ENCODE data around the gene GLT8D1. TPM values are rescaled to one million over a fixed set of nuclear protein-coding genes. Genes with fewer than 3 reads are reported as not detected.

GLT8D1 gene
- total and polyA plus RNA-seq, 9 of the 15 experiments (the other 6 are each of a cell fraction or from before 2014, with no cell fraction given) = 14.1 to 65.9 (median 33.7) TPM

DNA sequence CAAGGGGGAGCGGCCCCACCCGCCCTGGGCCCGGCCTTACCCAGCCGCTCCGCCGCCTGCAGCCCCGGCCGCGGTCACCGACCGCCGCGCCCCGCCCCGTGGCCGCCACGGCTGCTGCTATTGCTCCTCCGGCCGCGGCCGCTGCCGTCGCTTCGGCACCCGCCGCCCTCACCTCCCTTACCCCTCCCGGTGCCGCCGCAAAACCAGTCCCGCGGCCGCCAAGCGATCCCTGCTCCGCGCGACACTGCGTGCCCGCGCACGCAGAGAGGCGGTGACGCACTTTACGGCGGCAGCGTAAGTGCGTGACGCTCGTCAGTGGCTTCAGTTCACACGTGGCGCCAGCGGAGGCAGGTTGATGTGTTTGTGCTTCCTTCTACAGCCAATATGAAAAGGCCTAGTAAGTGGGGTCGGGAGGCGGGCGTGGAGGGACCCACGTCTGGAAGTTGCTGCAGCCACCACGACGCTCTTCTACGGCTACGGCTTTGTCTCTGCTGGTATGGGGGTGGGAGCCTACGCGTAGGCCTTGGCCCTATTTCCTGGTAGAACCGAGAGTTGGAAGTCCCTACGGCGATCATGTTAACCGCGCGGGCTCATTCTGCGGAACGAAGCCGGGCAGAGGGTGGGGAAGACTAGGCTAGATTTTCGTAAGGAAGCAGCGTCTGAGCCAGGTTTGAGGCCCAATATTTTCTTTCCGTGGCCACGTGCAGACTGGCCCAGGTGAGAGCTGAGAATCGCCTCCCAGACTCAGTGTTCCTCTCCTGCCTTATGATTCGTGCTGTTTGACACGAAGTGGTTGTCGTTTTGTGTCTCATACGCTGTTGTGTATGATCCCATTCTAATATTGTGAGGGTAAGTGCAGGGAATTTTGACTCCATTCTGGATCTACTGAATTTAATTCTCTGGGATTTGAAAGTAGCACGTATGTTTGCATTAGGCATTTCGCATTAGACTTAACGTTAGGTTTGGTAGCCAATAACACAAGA is 19.6 kb downstream of the GLT8D1 start, which contains the start of the genes GNL3 and PBRM1 (continued):
- TF ChIP-seq SAFB (IDR thresholded peaks at IDR 0.05; ENCODE audit: borderline replicate concordance, low read depth, low read length) (no peak), NCOA4 (IDR thresholded peaks at IDR 0.05; ENCODE audit: partially characterized antibody) (no peak), BCL6 (CRISPR knock-in tag; IDR thresholded peaks at IDR 0.05) (no peak), PHB (CRISPR knock-in tag; IDR thresholded peaks at IDR 0.05) (no peak), CBFB (CRISPR knock-in tag; IDR thresholded peaks at IDR 0.05) (no peak), FOXJ2 (tag; IDR thresholded peaks at IDR 0.05) (no peak), SNIP1 (IDR thresholded peaks at IDR 0.05; ENCODE audit: low read depth) (no peak), ZNF282 (CRISPR knock-in tag; IDR thresholded peaks at IDR 0.05) (no peak), HDGF (IDR thresholded peaks at IDR 0.05) (no peak), HEY1 (CRISPR knock-in tag; IDR thresholded peaks at IDR 0.05; ENCODE audit: borderline replicate concordance) (no peak), ZFX (CRISPR knock-in tag; IDR thresholded peaks at IDR 0.05) (peak; percentile 84)
- TF ChIP-seq, protein P1, sequence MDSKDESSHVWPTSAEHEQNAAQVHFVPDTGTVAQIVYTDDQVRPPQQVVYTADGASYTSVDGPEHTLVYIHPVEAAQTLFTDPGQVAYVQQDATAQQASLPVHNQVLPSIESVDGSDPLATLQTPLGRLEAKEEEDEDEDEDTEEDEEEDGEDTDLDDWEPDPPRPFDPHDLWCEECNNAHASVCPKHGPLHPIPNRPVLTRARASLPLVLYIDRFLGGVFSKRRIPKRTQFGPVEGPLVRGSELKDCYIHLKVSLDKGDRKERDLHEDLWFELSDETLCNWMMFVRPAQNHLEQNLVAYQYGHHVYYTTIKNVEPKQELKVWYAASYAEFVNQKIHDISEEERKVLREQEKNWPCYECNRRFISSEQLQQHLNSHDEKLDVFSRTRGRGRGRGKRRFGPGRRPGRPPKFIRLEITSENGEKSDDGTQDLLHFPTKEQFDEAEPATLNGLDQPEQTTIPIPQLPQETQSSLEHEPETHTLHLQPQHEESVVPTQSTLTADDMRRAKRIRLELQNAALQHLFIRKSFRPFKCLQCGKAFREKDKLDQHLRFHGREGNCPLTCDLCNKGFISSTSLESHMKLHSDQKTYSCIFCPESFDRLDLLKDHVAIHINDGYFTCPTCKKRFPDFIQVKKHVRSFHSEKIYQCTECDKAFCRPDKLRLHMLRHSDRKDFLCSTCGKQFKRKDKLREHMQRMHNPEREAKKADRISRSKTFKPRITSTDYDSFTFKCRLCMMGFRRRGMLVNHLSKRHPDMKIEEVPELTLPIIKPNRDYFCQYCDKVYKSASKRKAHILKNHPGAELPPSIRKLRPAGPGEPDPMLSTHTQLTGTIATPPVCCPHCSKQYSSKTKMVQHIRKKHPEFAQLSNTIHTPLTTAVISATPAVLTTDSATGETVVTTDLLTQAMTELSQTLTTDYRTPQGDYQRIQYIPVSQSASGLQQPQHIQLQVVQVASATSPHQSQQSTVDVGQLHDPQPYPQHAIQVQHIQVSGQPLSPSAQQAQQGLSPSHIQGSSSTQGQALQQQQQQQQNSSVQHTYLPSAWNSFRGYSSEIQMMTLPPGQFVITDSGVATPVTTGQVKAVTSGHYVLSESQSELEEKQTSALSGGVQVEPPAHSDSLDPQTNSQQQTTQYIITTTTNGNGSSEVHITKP (IDR thresholded peaks at IDR 0.05; ENCODE audit: partially characterized antibody) = no peak
- TF ChIP-seq, protein P2, sequence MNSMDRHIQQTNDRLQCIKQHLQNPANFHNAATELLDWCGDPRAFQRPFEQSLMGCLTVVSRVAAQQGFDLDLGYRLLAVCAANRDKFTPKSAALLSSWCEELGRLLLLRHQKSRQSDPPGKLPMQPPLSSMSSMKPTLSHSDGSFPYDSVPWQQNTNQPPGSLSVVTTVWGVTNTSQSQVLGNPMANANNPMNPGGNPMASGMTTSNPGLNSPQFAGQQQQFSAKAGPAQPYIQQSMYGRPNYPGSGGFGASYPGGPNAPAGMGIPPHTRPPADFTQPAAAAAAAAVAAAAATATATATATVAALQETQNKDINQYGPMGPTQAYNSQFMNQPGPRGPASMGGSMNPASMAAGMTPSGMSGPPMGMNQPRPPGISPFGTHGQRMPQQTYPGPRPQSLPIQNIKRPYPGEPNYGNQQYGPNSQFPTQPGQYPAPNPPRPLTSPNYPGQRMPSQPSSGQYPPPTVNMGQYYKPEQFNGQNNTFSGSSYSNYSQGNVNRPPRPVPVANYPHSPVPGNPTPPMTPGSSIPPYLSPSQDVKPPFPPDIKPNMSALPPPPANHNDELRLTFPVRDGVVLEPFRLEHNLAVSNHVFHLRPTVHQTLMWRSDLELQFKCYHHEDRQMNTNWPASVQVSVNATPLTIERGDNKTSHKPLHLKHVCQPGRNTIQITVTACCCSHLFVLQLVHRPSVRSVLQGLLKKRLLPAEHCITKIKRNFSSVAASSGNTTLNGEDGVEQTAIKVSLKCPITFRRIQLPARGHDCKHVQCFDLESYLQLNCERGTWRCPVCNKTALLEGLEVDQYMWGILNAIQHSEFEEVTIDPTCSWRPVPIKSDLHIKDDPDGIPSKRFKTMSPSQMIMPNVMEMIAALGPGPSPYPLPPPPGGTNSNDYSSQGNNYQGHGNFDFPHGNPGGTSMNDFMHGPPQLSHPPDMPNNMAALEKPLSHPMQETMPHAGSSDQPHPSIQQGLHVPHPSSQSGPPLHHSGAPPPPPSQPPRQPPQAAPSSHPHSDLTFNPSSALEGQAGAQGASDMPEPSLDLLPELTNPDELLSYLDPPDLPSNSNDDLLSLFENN (IDR thresholded peaks at IDR 0.05; ENCODE audit: low read depth in 2 of 2, low read length in 2 of 2) = no peak
- TF ChIP-seq, protein P3, sequence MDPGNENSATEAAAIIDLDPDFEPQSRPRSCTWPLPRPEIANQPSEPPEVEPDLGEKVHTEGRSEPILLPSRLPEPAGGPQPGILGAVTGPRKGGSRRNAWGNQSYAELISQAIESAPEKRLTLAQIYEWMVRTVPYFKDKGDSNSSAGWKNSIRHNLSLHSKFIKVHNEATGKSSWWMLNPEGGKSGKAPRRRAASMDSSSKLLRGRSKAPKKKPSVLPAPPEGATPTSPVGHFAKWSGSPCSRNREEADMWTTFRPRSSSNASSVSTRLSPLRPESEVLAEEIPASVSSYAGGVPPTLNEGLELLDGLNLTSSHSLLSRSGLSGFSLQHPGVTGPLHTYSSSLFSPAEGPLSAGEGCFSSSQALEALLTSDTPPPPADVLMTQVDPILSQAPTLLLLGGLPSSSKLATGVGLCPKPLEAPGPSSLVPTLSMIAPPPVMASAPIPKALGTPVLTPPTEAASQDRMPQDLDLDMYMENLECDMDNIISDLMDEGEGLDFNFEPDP (CRISPR knock-in tag; IDR thresholded peaks at IDR 0.05) = no peak
- TF ChIP-seq, protein P4, sequence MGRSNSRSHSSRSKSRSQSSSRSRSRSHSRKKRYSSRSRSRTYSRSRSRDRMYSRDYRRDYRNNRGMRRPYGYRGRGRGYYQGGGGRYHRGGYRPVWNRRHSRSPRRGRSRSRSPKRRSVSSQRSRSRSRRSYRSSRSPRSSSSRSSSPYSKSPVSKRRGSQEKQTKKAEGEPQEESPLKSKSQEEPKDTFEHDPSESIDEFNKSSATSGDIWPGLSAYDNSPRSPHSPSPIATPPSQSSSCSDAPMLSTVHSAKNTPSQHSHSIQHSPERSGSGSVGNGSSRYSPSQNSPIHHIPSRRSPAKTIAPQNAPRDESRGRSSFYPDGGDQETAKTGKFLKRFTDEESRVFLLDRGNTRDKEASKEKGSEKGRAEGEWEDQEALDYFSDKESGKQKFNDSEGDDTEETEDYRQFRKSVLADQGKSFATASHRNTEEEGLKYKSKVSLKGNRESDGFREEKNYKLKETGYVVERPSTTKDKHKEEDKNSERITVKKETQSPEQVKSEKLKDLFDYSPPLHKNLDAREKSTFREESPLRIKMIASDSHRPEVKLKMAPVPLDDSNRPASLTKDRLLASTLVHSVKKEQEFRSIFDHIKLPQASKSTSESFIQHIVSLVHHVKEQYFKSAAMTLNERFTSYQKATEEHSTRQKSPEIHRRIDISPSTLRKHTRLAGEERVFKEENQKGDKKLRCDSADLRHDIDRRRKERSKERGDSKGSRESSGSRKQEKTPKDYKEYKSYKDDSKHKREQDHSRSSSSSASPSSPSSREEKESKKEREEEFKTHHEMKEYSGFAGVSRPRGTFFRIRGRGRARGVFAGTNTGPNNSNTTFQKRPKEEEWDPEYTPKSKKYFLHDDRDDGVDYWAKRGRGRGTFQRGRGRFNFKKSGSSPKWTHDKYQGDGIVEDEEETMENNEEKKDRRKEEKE (IDR thresholded peaks at IDR 0.05; ENCODE audit: borderline replicate concordance in 1 of 2, control insufficient read depth in 1 of 2, low read depth in 2 of 2, low read length in 1 of 2) = no peak
